HUDEP-2 (cell line): ENCODE data around the gene NR1H4.
"Not testable (repeated sequence)": the region's sequence is repeated elsewhere in the genome, so short reads cannot be mapped to it uniquely, and the experiment has no call there.

Experiments
- DNase-seq, 76 experiments: peaks; one replicate each; lab custom pipeline; 2025; ENCODE audit not compliant: unreplicated experiment in 76 of 76; lab: John Stamatoyannopoulos, UW

NR1H4 gene

GRCh38 chr12:100468126-100468525 lies 5.5 kb upstream of the NR1H4 start:
- DNase-seq = no peak

- no peak for DNase-seq
Observed at GRCh38 chr12:100472325-100472724, 1.3 kb upstream of the NR1H4 start.

GRCh38 chr12:100473050-100473715 lies 483 bp upstream of the NR1H4 start:
- no peak for DNase-seq

DNA sequence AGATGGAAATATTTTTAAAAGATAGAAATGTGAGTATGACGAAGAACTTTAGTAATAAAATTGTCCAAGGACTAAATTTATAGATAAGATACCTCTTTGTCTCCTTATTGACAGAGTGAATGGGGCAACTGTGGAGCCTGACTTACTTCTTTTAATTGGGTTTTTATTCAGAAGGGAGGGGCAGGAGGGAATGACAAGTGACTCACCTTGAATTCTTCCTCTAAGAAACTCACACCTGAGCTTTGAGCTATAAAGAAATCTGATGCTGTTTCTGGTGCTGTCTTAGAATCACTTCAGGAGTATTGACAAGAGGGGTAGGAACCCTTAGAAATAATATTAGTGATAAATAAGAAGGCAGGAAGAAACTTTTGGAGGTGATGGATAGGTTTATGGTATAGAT lies 951 bp downstream of the NR1H4 start:
- DNase-seq = no peak

DNA sequence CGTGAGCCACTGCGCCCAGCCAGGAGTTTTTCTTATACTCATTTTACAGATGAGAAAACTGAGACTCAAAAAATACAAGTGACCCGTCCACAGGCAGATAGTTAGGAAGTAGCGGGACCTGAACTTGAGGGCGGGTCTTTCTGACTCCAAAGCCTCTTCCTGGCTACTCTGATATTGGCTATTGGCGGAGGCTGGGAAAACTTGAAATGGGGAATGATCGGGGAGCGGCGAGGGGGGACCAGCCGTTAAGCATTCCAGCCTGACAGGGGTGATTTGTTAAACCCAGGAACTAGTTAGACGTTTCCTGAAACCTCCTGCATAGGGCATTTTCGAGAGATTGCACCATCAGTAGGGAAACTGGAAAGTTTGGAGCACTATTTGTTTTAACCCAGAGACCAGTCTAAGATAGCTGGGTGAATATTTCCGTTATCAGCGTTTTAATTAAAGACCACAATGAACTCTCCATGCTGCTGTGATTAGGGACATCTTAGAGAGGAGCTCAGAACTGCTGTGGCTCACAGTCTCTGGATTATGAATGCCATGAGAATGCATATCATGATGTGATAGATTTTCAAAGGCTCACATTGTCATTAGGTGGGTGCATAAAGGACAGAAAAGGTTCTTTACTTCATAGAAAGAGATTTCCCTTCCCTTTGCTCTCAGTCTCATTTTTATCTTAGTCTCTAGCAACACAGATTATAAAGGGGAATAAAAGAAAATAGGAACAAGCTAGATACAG lies 2.5 kb downstream of the NR1H4 start:
- DNase-seq = no peak

DNA sequence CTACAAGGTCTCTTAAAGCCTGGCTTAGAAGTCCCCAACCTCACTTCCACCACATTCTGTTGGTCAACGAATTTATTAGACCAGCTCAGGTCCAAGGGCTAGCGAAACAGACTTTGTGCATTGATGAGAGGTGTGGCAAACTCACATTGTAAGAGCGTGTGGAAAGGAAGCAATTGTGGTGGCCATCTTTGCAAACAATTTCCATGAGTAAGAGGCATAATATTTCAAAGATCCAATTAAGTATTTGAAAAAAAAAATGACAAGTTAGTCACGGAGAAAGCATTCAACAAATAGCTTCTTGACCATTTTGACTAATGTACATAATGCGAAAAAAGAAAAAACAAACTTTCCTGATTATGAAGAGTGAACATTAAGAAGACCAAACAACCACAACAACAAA lies 7.4 kb downstream of the NR1H4 start:
- no peak for DNase-seq

GRCh38 chr12:100484183-100484886 lies 10.7 kb downstream of the NR1H4 start:
- DNase-seq = no peak

GRCh38 chr12:100484891-100485471 lies 11.3 kb downstream of the NR1H4 start:
- no peak for DNase-seq

GRCh38 chr12:100485983-100486382 lies 12.3 kb downstream of the NR1H4 start:
- DNase-seq = no peak

- DNase-seq = no peak
Observed at GRCh38 chr12:100489251-100489820, 15.7 kb downstream of the NR1H4 start.

DNA sequence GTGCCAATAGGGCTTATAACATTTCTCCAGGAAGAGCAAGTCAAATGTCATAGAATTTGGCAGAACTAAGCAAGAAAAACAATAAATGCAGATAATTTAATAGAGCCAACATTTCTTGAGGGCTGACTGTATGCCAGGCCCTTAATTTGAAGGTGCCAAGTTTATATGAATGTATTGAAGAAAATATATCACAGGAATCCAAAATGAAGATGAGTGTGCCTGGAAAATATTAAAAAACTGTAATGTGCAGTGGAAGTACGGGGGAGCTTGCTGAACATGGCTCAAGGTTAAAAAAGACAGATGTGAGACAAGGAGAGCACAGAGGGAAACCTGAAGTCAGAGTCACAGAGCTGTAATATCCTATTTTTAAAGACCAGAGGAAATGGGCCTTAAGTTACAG lies 16.4 kb downstream of the NR1H4 start:
- DNase-seq = no peak

GRCh38 chr12:100491104-100491503 lies 17.4 kb downstream of the NR1H4 start:
- DNase-seq = no peak

- no peak for DNase-seq
Observed at GRCh38 chr12:100493396-100494012, 19.8 kb downstream of the NR1H4 start.

- no peak for DNase-seq
Observed at GRCh38 chr12:100494026-100494425, 20.4 kb downstream of the NR1H4 start.

DNA sequence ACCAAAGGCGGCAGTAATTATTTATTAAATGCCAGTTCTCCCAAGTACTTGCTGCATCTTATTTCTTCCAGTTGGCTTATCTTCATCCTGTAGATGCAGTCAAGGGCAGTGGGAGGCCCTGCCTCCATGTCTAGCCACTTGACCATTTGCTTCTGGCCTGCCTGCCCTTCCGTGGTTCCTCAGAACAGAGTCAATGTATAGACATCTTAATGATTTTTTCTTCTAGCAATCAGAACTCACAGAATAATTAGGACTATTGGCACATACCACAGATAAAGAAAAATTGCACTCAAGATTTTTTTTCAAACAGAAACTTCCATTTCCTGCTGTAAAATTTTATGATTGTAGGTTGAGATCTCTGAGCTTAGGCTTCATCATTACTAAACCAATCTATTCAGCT lies 20.9 kb downstream of the NR1H4 start:
- DNase-seq = no peak

GRCh38 chr12:100497105-100497795 lies 23.6 kb downstream of the NR1H4 start:
- DNase-seq = no peak

- no peak for DNase-seq
Observed at GRCh38 chr12:100498141-100498540, 24.5 kb downstream of the NR1H4 start.

GRCh38 chr12:100499416-100499815 lies 25.8 kb downstream of the NR1H4 start:
- DNase-seq = no peak

GRCh38 chr12:100502718-100503117 lies 29.1 kb downstream of the NR1H4 start:
- DNase-seq = not testable (repeated sequence)

DNA sequence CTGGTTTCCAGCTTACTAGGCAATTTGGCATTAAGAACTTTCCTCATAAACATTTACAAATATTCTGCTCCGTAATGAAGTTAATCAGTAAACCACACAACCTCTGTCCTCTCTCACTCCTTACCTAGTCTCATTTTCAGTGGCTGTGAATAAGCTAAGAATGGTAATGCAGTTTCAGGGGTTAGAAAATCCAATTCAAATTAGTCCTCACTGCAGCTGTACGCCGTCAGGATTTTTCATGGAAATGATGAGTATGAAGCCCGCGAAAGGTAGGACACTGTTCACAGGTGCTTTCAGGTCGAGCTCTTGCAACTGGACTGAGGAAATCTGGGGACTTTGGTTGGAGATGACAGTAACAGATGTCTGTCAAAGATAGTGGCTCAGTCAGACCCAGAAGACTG lies 29.6 kb downstream of the NR1H4 start:
- no peak for DNase-seq
